Ectodermal cell (in vitro differentiated cells): ENCODE results near the gene KCTD7. TPM values are rescaled to one million over a fixed set of nuclear protein-coding genes. Genes with fewer than 3 reads are reported as not detected.
A peak's percentile ranks its signal among the peaks of the same experiment; 100 is the strongest.
"Not testable (repeated sequence)": the region's sequence is repeated elsewhere in the genome, so short reads cannot be mapped to it uniquely, and the experiment has no call there.

Experiments used
- H3K27ac ChIP-seq: 2 replicates; pipeline ENCODE4 v1.7.0; 2013; ENCODE audit warnings: mild to moderate bottlenecking, low read depth, low read length; ENCODE audit not compliant: insufficient read depth, poor library complexity, severe bottlenecking
- H3K27me3 ChIP-seq: 2 replicates; pipeline ENCODE4 v1.7.0; 2013; ENCODE audit warnings: mild to moderate bottlenecking, low read length; ENCODE audit not compliant: insufficient read depth, control insufficient read depth, poor library complexity, severe bottlenecking
- H3K36me3 ChIP-seq: one replicate; pipeline ENCODE4 v1.7.0; 2013; ENCODE audit warnings: low read length; ENCODE audit not compliant: control insufficient read depth, insufficient read depth
- H3K4me1 ChIP-seq: one replicate; pipeline ENCODE4 v1.7.0; 2013; ENCODE audit warnings: low read length; ENCODE audit not compliant: control insufficient read depth, insufficient read depth
- H3K4me3 ChIP-seq: 2 replicates; pipeline ENCODE4 v1.7.0; 2013; ENCODE audit warnings: low read depth, low read length, control low read depth; ENCODE audit not compliant: insufficient read depth
- H3K9me3 ChIP-seq: 2 replicates; pipeline ENCODE4 v1.7.0; 2013; ENCODE audit warnings: mild to moderate bottlenecking, low read length, moderate library complexity; ENCODE audit not compliant: control insufficient read depth
- WGBS, 2 experiments: methylation state at CpG; one replicate each; pipeline ENCODE4 v1.1.7; 2013; ENCODE audit warnings: missing lambda C conversion rate in 2 of 2; 5-methylcytosine and 5-hydroxymethylcytosine counted together
- polyA plus RNA-seq, 4 experiments: library from polyadenylated mRNA; stranded (reverse); fragments of 50-300 nt; gene quantifications; one replicate each; pipeline ENCODE4 v1.2.3, GENCODE V29; 2013

KCTD7 gene
- polyA plus RNA-seq (2013, experiment 1 of 4), result 17.1 TPM
- polyA plus RNA-seq (2013, experiment 2 of 4), result 18.1 TPM
- 14.1 TPM for polyA plus RNA-seq (2013, experiment 3 of 4)
- 17.2 TPM for polyA plus RNA-seq (2013, experiment 4 of 4)

GRCh38 chr7:66628361-66629221 lies at the start of gene KCTD7:
Gene KCTD7, plus strand, starts transcription at chr7:66628881. Its CDS starts 184 bp downstream, at chr7:66629065.
- H3K36me3 ChIP-seq, result no peaks in the 10 kb centered on the region
- 0% methylated on average over 92 to 93 of the region's 93 CpGs for WGBS, 2 experiments
- H3K4me3 ChIP-seq, result peak within 1 kb of the TSS; percentile 90
- H3K9me3 ChIP-seq, result no peaks in the 10 kb centered on the region
- H3K4me1 ChIP-seq, result peaks cover 3% of the 10 kb centered on the region
- H3K27me3 ChIP-seq, result no peaks in the 10 kb centered on the region
- H3K27ac ChIP-seq, result peak within 1 kb of the TSS; percentile 87

GRCh38 chr7:66580380-66580779 lies 48.3 kb upstream of the KCTD7 start:
- not testable (repeated sequence) for H3K27ac ChIP-seq, H3K4me3 ChIP-seq, H3K4me1 ChIP-seq, H3K9me3 ChIP-seq, H3K36me3 ChIP-seq, H3K27me3 ChIP-seq
- 100% methylated on average over 1 of the region's 1 CpG for WGBS, 2 experiments

- not testable (repeated sequence) for H3K4me3 ChIP-seq, H3K9me3 ChIP-seq, H3K36me3 ChIP-seq, H3K27me3 ChIP-seq, H3K4me1 ChIP-seq, H3K27ac ChIP-seq
- WGBS, 2 experiments, result 87 to 93% methylated on average over 4 of the region's 4 CpGs
Observed at GRCh38 chr7:66582816-66583489, 45.7 kb upstream of the KCTD7 start.

- whole genome bisulfite sequencing, 2 experiments, result no CpG with 5 or more reads among the region's 2 CpGs
- Histone ChIP-seq H3K4me1 (no peaks in the 10 kb centered on the region), H3K9me3 (no peaks in the 10 kb centered on the region), H3K4me3 (no peak overlapping the region), H3K27ac (no peak overlapping the region), H3K27me3 (no peaks in the 10 kb centered on the region), H3K36me3 (no peaks in the 10 kb centered on the region)
Observed at GRCh38 chr7:66583490-66584110, 45.1 kb upstream of the KCTD7 start.

GRCh38 chr7:66586181-66586580 lies 42.5 kb upstream of the KCTD7 start:
- Histone ChIP-seq H3K27me3 (no peaks in the 10 kb centered on the region), H3K27ac (no peak overlapping the region), H3K36me3 (no peaks in the 10 kb centered on the region), H3K4me1 (no peaks in the 10 kb centered on the region), H3K4me3 (no peak overlapping the region), H3K9me3 (no peaks in the 10 kb centered on the region)
- 97 to 100% methylated on average over 1 of the region's 1 CpG for WGBS, 2 experiments

GRCh38 chr7:66588226-66588625 lies 40.5 kb upstream of the KCTD7 start:
- WGBS, 2 experiments, result 86 to 92% methylated on average over 1 of the region's 1 CpG
- H3K9me3 ChIP-seq, H3K27ac ChIP-seq, H3K27me3 ChIP-seq, H3K4me1 ChIP-seq, H3K4me3 ChIP-seq, H3K36me3 ChIP-seq: not testable (repeated sequence)

- H3K9me3 ChIP-seq, H3K27me3 ChIP-seq, H3K4me3 ChIP-seq, H3K27ac ChIP-seq, H3K36me3 ChIP-seq, H3K4me1 ChIP-seq: not testable (repeated sequence)
- 88 to 91% methylated on average over 5 of the region's 5 CpGs for WGBS, 2 experiments
Observed at GRCh38 chr7:66588856-66589570, 39.7 kb upstream of the KCTD7 start.

- H3K27ac ChIP-seq, H3K36me3 ChIP-seq, H3K27me3 ChIP-seq, H3K9me3 ChIP-seq, H3K4me3 ChIP-seq, H3K4me1 ChIP-seq: not testable (repeated sequence)
- WGBS, 2 experiments, result 80 to 81% methylated on average over 11 of the region's 11 CpGs
Observed at GRCh38 chr7:66590302-66591057, 38.2 kb upstream of the KCTD7 start.

GRCh38 chr7:66591058-66591798 lies 37.5 kb upstream of the KCTD7 start:
- not testable (repeated sequence) for H3K4me1 ChIP-seq, H3K36me3 ChIP-seq, H3K27me3 ChIP-seq, H3K9me3 ChIP-seq
- 7 to 8% methylated on average over 35 of the region's 35 CpGs for WGBS, 2 experiments
- Histone ChIP-seq H3K4me3 (peak overlapping the region; percentile 98), H3K27ac (peak overlapping the region; percentile 97)
